ENCODE measurements around the gene ZNF407. TPM values are rescaled to one million over a fixed set of nuclear protein-coding genes. Genes with fewer than 3 reads are reported as not detected.
A peak's percentile ranks its signal among the peaks of the same experiment; 100 is the strongest.

ZNF407 gene
- total and polyA plus RNA-seq, 11 donors, result 3.8 to 14.7 (median 11.5) TPM

DNA sequence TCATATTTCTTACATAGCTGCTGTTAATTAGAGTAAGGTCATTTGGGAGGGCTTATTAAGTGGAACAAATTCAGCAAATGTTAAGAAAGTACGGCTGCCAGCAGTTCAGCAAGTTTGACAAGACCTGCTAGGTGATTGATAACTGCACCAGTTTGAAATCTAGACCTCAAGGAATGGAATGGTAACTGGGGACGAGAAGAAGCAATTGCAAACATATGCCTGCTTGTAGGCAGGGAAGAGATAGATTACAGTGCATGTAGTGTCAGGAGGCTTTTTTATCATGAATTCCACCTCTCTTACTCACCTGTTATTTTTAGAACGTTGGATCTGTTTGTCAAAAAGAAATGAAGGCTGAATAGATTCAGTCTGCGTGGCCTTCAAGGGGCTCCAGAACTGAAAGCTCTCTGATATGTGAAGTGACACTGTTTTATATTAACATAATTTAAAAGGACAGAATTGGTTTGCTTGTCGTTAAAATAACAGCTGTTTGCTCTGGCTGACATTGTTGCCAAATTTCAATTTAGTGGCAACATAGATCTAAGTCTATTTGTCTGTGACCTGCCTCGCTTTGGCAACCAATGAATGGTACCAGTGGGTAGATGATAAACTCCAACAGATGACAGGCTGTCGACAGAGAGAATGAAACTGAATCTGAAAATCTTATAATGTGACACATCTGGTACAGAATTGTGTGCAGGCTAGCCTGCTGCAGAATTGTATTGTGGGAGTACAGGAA, 199.3 kb downstream of the ZNF407 start:
- H3K27ac ChIP-seq, result peak overlapping the region in 11 of 12 donors; percentile 59 to 83 (median 70)
- H3K36me3 ChIP-seq, result no peaks in the 10 kb centered on the region
- DNase-seq, result no peak
- intact Hi-C loops (cut with DNase I), result no loop called here
- H3K27me3 ChIP-seq, result no peaks in the 10 kb centered on the region
- H3K4me1 ChIP-seq, result peaks cover 0 to 18% (median 9%) of the 10 kb centered on the region in 12 donors
- peak overlapping the region in 2 of 12 donors; percentile 14 to 17 for H3K4me3 ChIP-seq
- H3K9me3 ChIP-seq, result no peaks in the 10 kb centered on the region
- peak; percentile 85 to 92 (median 89) for ATAC-seq
- WGBS, 4 donors, result 29 to 40% (median 31%) methylated on average over 7 of the region's 7 CpGs
- TF ChIP-seq, protein P1, sequence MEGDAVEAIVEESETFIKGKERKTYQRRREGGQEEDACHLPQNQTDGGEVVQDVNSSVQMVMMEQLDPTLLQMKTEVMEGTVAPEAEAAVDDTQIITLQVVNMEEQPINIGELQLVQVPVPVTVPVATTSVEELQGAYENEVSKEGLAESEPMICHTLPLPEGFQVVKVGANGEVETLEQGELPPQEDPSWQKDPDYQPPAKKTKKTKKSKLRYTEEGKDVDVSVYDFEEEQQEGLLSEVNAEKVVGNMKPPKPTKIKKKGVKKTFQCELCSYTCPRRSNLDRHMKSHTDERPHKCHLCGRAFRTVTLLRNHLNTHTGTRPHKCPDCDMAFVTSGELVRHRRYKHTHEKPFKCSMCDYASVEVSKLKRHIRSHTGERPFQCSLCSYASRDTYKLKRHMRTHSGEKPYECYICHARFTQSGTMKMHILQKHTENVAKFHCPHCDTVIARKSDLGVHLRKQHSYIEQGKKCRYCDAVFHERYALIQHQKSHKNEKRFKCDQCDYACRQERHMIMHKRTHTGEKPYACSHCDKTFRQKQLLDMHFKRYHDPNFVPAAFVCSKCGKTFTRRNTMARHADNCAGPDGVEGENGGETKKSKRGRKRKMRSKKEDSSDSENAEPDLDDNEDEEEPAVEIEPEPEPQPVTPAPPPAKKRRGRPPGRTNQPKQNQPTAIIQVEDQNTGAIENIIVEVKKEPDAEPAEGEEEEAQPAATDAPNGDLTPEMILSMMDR (IDR thresholded peaks at IDR 0.05), result no peak
- no peak for TF ChIP-seq POLR2A (IDR thresholded peaks at IDR 0.05)

- Histone ChIP-seq H3K4me1 (peaks cover 0 to 18% (median 9%) of the 10 kb centered on the region in 12 donors), H3K27ac (peak overlapping the region in 11 of 12 donors; percentile 59 to 83 (median 70)), H3K27me3 (no peaks in the 10 kb centered on the region), H3K4me3 (peak overlapping the region in 2 of 12 donors; percentile 14 to 17), H3K36me3 (no peaks in the 10 kb centered on the region), H3K9me3 (no peaks in the 10 kb centered on the region)
- WGBS, 4 donors, result 72 to 78% (median 73%) methylated on average over 6 of the region's 6 CpGs
- no peak for DNase-seq
- no peak for TF ChIP-seq POLR2A (IDR thresholded peaks at IDR 0.05)
- TF ChIP-seq, protein P1 (IDR thresholded peaks at IDR 0.05), result no peak
- intact Hi-C loops (cut with DNase I), result no loop called here
- ATAC-seq, result peak in 2 of 4 donors; percentile 30 to 40
These were observed 200.0 kb downstream of the ZNF407 start for GRCh38 chr18:74797577-74798151.

DNA sequence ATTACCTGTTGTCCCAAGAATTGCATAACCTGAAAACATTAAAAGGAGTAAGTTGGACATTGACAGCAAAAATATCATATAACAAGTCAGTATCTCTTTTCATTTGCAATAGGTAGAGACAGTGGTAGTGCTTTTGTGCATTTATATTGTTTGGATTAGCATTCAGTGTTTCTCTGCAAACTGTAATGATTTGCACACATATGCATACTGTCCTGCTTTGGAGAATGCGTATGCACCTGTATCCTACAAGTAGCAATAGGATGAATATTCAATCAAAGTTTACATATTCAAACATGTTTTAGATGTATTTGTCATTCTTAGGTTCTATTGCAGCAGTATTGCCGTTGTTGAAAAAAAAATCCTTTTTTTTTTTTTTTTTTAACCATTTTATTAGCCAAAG, 201.9 kb downstream of the ZNF407 start:
- no peak for TF ChIP-seq POLR2A (IDR thresholded peaks at IDR 0.05)
- TF ChIP-seq, protein P1 (IDR thresholded peaks at IDR 0.05), result no peak
- intact Hi-C loops (cut with DNase I), result no loop called here
- peaks cover 0 to 19% (median 9%) of the 10 kb centered on the region in 12 donors for H3K4me1 ChIP-seq
- H3K36me3 ChIP-seq, result no peaks in the 10 kb centered on the region
- no peaks in the 10 kb centered on the region for H3K27me3 ChIP-seq
- H3K27ac ChIP-seq, result no peak overlapping the region
- no peak for ATAC-seq
- DNase-seq, result no peak
- H3K4me3 ChIP-seq, result no peak overlapping the region
- whole genome bisulfite sequencing, 4 donors, result 93 to 98% (median 96%) methylated on average over 2 of the region's 2 CpGs
- H3K9me3 ChIP-seq, result no peaks in the 10 kb centered on the region

GRCh38 chr18:74800098-74800497, 202.4 kb downstream of the ZNF407 start:
- ATAC-seq, result no peak
- Histone ChIP-seq H3K4me3 (no peak overlapping the region), H3K36me3 (no peaks in the 10 kb centered on the region), H3K27me3 (no peaks in the 10 kb centered on the region), H3K27ac (no peak overlapping the region), H3K4me1 (peaks cover 0 to 20% (median 9%) of the 10 kb centered on the region in 12 donors), H3K9me3 (no peaks in the 10 kb centered on the region)
- intact Hi-C loops (cut with DNase I), result loop anchor here in 3 of 10 donors (5.0 to 10.0 kb wide), 3 partner anchors 62 to 105 kb away; no protein-coding TSS in a partner anchor
- no peak for TF ChIP-seq POLR2A (IDR thresholded peaks at IDR 0.05)
- TF ChIP-seq, protein P1 (IDR thresholded peaks at IDR 0.05), result no peak
- no peak for DNase-seq

All from heart left ventricle (tissue), 16 donors.